Measurements from ENCODE around the gene DNER. TPM values are rescaled to one million over a fixed set of nuclear protein-coding genes. Genes with fewer than 3 reads are reported as not detected.

Gene DNER
- total RNA-seq, 1 experiment from 2014 or later = 5.5 TPM

Other genes with a start within 250 kb of the DNER start
- gene TRIP12, start 207.5 kb upstream of the DNER start, total RNA-seq (2014; rRNA removed; shearing (Covaris generic); ENCODE audit: low replicate concordance) = 21.3 and 62.8 TPM in 2 replicates
- gene FBXO36, start 207.9 kb upstream of the DNER start, total RNA-seq (2014; rRNA removed; shearing (Covaris generic); ENCODE audit: low replicate concordance) = 1.4 and 1.9 TPM in 2 replicates

All from Caki2 (cell line).